ENCODE results near the gene ENDOV.

GRCh38 chr17:80485846-80486245, 70.9 kb downstream of the ENDOV start:
- TF ChIP-seq CTCF (IDR thresholded peaks at IDR 0.05; ENCODE audit: poor library complexity) (no peak), EZH2 (IDR thresholded peaks at IDR 0.05; ENCODE audit: borderline replicate concordance) (no peak)

Data from hepatocyte (in vitro differentiated cells).